SK-N-SH (cell line): Measurements from ENCODE around the gene STAG2. TPM values are rescaled to one million over a fixed set of nuclear protein-coding genes. Genes with fewer than 3 reads are reported as not detected.

Source experiments
- CTCF ChIA-PET: fragments of 300-600, 350-600 bp; formaldehyde crosslinking; extraction: SDS; loops from one replicate; lab custom pipeline; 2021; lab: Yijun Ruan, JAX
- POLR2A ChIA-PET: fragments of 350-600 bp; sonication (Branson Sonifier 250); formaldehyde crosslinking; extraction: SDS; loops from one replicate; lab custom pipeline; 2020; ENCODE audit warnings: antibody characterized with exemption, inconsistent platforms; lab: Yijun Ruan, JAX
- DNase-seq: peaks from one replicate; pipeline ENCODE4 v3.0.0; 2012
- H2AFZ ChIP-seq: fragments of 200-600 bp; sonication (generic); 2 replicates; pipeline ENCODE4 v1.8.1; 2016; ENCODE audit warnings: antibody characterized with exemption, mild to moderate bottlenecking, low read depth
- H3F3A ChIP-seq: fragments of 200-600 bp; sonication (generic); replicated peaks from 2 replicates; pipeline ENCODE3; 2016; ENCODE audit warnings: antibody characterized with exemption, mild to moderate bottlenecking; ENCODE audit not compliant: insufficient read depth
- H3K27ac ChIP-seq, 2 experiments: fragments of 200-500 bp in 1 of 2; fragments of 200-600 bp in 1 of 2; sonication (Bioruptor generic) in 1 of 2; sonication (generic), shearing (Covaris generic) in 1 of 2; 2 replicates each; pipeline versions ENCODE4 v1.5.1 to v1.6.1; 2014 to 2016; ENCODE audit warnings: low read depth in 2 of 2, inconsistent platforms in 1 of 2, low read length in 1 of 2, mild to moderate bottlenecking in 1 of 2, mixed read lengths in 1 of 2
- H3K27me3 ChIP-seq: fragments of 200-600 bp; sonication (generic), shearing (Covaris generic); 2 replicates; pipeline ENCODE4 v1.6.1; 2016; ENCODE audit warnings: mixed run types; ENCODE audit not compliant: insufficient read depth
- H3K36me3 ChIP-seq, 2 experiments: fragments of 200-500 bp in 1 of 2; fragments of 200-600 bp in 1 of 2; sonication (Bioruptor generic) in 1 of 2; sonication (generic) in 1 of 2; replicated peaks in 1 of 2; 2 replicates each; pipeline versions ENCODE3 to v1.5.1; 2014 to 2016; ENCODE audit warnings: low read length in 1 of 2, mild to moderate bottlenecking in 1 of 2; ENCODE audit not compliant: insufficient read depth in 2 of 2, control insufficient read depth in 1 of 2
- H3K4me1 ChIP-seq, 2 experiments: fragments of 200-500 bp in 1 of 2; fragments of 200-600 bp in 1 of 2; sonication (Bioruptor generic) in 1 of 2; sonication (generic), shearing (Covaris generic) in 1 of 2; 2 replicates each; pipeline versions ENCODE4 v1.5.1 to v1.6.1; 2014 to 2016; ENCODE audit warnings: low read depth in 1 of 2, low read length in 1 of 2, mixed run types in 1 of 2; ENCODE audit not compliant: insufficient read depth in 2 of 2, control insufficient read depth in 1 of 2
- H3K4me2 ChIP-seq: fragments of 200-600 bp; sonication (generic), shearing (Covaris generic); 2 replicates; pipeline ENCODE4 v1.6.1; 2017; ENCODE audit warnings: mixed run types
- H3K4me3 ChIP-seq, 2 experiments: fragments of 200-500 bp in 1 of 2; fragments of 200-600 bp in 1 of 2; sonication (Bioruptor generic) in 1 of 2; sonication (generic), shearing (Covaris generic) in 1 of 2; 2 replicates each; pipeline versions ENCODE4 v1.5.1 to v1.8.1; 2014 to 2016; ENCODE audit warnings: low read depth in 2 of 2, inconsistent platforms in 1 of 2, low read length in 1 of 2, mild to moderate bottlenecking in 1 of 2, mixed read lengths in 1 of 2, moderate library complexity in 1 of 2
- H3K79me2 ChIP-seq: fragments of 200-600 bp; sonication (generic); 2 replicates; pipeline ENCODE4 v1.8.1; 2017; ENCODE audit warnings: mild to moderate bottlenecking; ENCODE audit not compliant: insufficient read depth
- H3K9ac ChIP-seq: fragments of 200-600 bp; sonication (generic); 2 replicates; pipeline ENCODE4 v1.6.1; 2017; ENCODE audit warnings: mixed run types
- H3K9me2 ChIP-seq: fragments of 200-600 bp; sonication (generic); 2 replicates; pipeline ENCODE4 v1.6.1; 2017; ENCODE audit warnings: mixed run types
- H3K9me3 ChIP-seq: fragments of 200-600 bp; sonication (generic); 2 replicates; pipeline ENCODE4 v1.6.1; 2017; ENCODE audit warnings: mixed run types, mild to moderate bottlenecking, moderate library complexity
- H4K20me1 ChIP-seq: fragments of 200-600 bp; sonication (generic); 2 replicates; pipeline ENCODE4 v1.6.1; 2017; ENCODE audit warnings: mild to moderate bottlenecking, mixed run types; ENCODE audit not compliant: insufficient read depth
- CTCF ChIP-seq: fragments of 200-600 bp; sonication (generic); IDR thresholded peaks from 2 replicates; pipeline ENCODE4 v1.6.1; 2017; ENCODE audit warnings: antibody characterized with exemption, mild to moderate bottlenecking, moderate library complexity
- FOSL2 ChIP-seq: IDR thresholded peaks from 2 replicates; pipeline ENCODE4 v1.4.0; 2012; ENCODE audit warnings: low read depth, mild to moderate bottlenecking, moderate library complexity, borderline replicate concordance
- IRF3 ChIP-seq: fragments of 150-350 bp; IDR thresholded peaks from 2 replicates; pipeline ENCODE4 v1.6.1; 2016; ENCODE audit warnings: mild to moderate bottlenecking, low read depth, low read length
- MEF2A ChIP-seq: IDR thresholded peaks from 2 replicates; pipeline ENCODE4 v1.4.0; 2012; ENCODE audit warnings: low read depth, borderline replicate concordance
- NFIC ChIP-seq: IDR thresholded peaks from 2 replicates; pipeline ENCODE4 v1.4.0; 2012; ENCODE audit warnings: borderline replicate concordance
- RAD21 ChIP-seq: IDR thresholded peaks from 2 replicates; pipeline ENCODE4 v1.6.1; 2012; ENCODE audit warnings: mild to moderate bottlenecking, low read length
- RFX5 ChIP-seq: IDR thresholded peaks from 2 replicates; pipeline ENCODE4 v1.6.1; 2012; ENCODE audit warnings: mild to moderate bottlenecking, improper control_type of control experiment, low read length
- SMC3 ChIP-seq: IDR thresholded peaks from 2 replicates; pipeline ENCODE4 v1.6.1; 2012; ENCODE audit warnings: low read depth, low read length, improper control_type of control experiment
- TCF12 ChIP-seq: IDR thresholded peaks from 2 replicates; pipeline ENCODE4 v1.4.0; 2012
- USF1 ChIP-seq: IDR thresholded peaks from 2 replicates; pipeline ENCODE4 v1.4.0; 2012; ENCODE audit warnings: low read depth, borderline replicate concordance
- YY1 ChIP-seq: IDR thresholded peaks from 2 replicates; pipeline ENCODE4 v1.4.0; 2012; ENCODE audit warnings: low read depth, mild to moderate bottlenecking
- WGBS: methylation state at CpG from one replicate; pipeline ENCODE4 v1.1.6; 2017; ENCODE audit warnings: low lambda C conversion rate; 5-methylcytosine and 5-hydroxymethylcytosine counted together
- polyA plus RNA-seq, 3 experiments: library from polyadenylated mRNA; depleted of rRNA; stranded (reverse); fragments of >200 nt; gene quantifications; 2 replicates each; pipeline ENCODE4 v1.2.3, GENCODE V29; 2012

STAG2 gene
- polyA plus RNA-seq, 1 of the 3 experiments (the other 2 are of a cell fraction): 11.3 TPM

DNA sequence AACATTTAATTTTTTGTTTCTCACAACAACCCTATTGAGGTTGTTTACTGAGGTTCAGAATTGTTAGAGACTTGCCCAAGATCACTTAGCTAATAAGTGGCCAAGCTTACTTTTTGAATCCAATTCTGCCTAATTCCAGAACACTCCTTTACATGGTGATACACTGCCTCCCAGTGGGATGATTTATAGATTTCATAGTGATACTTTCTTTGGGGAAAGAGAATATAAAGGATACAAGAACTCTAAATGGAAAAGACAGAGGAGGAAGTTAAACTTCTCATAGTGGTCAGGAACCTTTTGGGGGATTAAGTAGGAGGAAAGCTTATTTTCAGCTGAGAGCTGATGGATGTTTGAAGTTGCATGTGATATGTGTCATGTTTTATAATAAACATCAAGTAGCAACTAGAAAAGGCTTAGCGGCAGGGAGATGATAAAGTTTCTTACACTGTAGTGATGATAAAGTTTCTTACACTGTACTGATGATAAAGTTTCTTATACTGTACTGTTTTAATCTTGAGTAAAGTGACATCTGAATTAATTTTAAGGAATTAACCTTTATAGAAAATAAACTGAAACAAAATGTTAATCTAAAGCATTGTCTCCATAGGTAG is 15.3 kb downstream of the STAG2 start:
- POLR2A ChIA-PET: no interaction called here
- CTCF ChIA-PET: interaction anchor here (0.6 to 2.2 kb wide), 12 partner anchors 9 to 143 kb away, joined by 3 to 14 read pairs (median 4); no protein-coding TSS in a partner anchor
- peaks cover 96% of the 10 kb centered on the region for H3K79me2 ChIP-seq
- WGBS: 48% methylated on average over 1 of the region's 1 CpG
- peak overlapping the region in 1 of 2 experiments; percentile 6; a peak in 1 of 4 replicates for H3K27ac ChIP-seq
- no peak overlapping the region for H2AFZ ChIP-seq
- H3K9ac ChIP-seq: no peak overlapping the region
- no peak overlapping the region for H3K4me3 ChIP-seq
- H3K4me1 ChIP-seq: peaks cover 0 to 9% of the 10 kb centered on the region in 2 experiments; a peak in 1 of 4 replicates
- H4K20me1 ChIP-seq: peaks cover 83% of the 10 kb centered on the region
- H3F3A ChIP-seq: peaks cover 8% of the 10 kb centered on the region
- no peaks in the 10 kb centered on the region for H3K9me3 ChIP-seq
- H3K4me2 ChIP-seq: no peak overlapping the region
- TF ChIP-seq TCF12 (no peak), CTCF (peak; percentile 65), SMC3 (peak; percentile 53), RAD21 (peak; percentile 75), YY1 (no peak), RFX5 (no peak)
- DNase-seq: peak; percentile 23
- H3K9me2 ChIP-seq: no peaks in the 10 kb centered on the region
- no peaks in the 10 kb centered on the region; the same call in 1 of the 2 replicates for H3K27me3 ChIP-seq
- H3K36me3 ChIP-seq: no peaks in the 10 kb centered on the region

DNA sequence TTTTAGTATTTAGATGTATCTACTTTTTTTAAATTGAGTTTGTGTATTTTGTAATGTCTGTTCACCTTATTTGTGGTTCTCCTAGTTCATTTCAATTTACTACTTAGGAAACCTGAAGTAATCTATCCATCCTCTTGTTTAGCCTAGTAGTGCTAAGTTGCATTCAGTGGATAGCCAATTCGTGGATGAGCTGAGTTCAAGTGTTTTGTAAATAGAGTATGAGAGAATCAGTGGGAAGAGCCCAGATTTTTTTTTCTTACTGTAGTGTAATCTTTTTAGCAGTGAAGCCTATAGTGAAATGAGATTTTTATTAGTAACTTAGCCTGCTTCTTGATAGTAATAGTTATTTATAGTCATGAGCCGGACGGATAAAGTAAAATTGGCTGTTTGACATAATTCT is 21.7 kb downstream of the STAG2 start:
- H3F3A ChIP-seq: no peaks in the 10 kb centered on the region
- peaks cover 0 to 9% of the 10 kb centered on the region in 2 experiments; a peak in 1 of 4 replicates for H3K4me1 ChIP-seq
- POLR2A ChIA-PET: no interaction called here
- H3K9ac ChIP-seq: no peak overlapping the region
- no peak overlapping the region for H2AFZ ChIP-seq
- H3K9me3 ChIP-seq: no peaks in the 10 kb centered on the region
- H3K27me3 ChIP-seq: no peaks in the 10 kb centered on the region
- no peaks in the 10 kb centered on the region for H3K36me3 ChIP-seq
- no peaks in the 10 kb centered on the region for H3K9me2 ChIP-seq
- CTCF ChIA-PET: no interaction called here
- no peak overlapping the region for H3K4me2 ChIP-seq
- no peak overlapping the region for H3K4me3 ChIP-seq
- 83% methylated on average over 3 of the region's 3 CpGs for whole genome bisulfite sequencing
- H3K27ac ChIP-seq: no peak overlapping the region
- peaks cover 90% of the 10 kb centered on the region for H4K20me1 ChIP-seq
- TF ChIP-seq NFIC: no peak
- no peak for TF ChIP-seq IRF3
- TF ChIP-seq FOSL2: no peak
- no peak for TF ChIP-seq USF1
- TF ChIP-seq MEF2A: no peak
- H3K79me2 ChIP-seq: peaks cover 98% of the 10 kb centered on the region
- no peak for DNase-seq
